ENCODE measurements around the gene EIF5A.

GRCh38 chr17:7262192-7262934 lies 45.1 kb upstream of the EIF5A start, which contains the start of gene CLDN7:
- no peak for TF ChIP-seq POLR2A (IDR thresholded peaks at IDR 0.05)
- TF ChIP-seq CTCF (IDR thresholded peaks at IDR 0.05 in 4 of 5, conservative IDR thresholded peaks at IDR 0.05 in 1 of 5) = no peak

Data from gastrocnemius medialis (tissue), 4 donors.